Activated CD4-positive, alpha-beta T cell treated with anti-CD3 and anti-CD28 coated beads for 1 hour (primary cell): ENCODE results near the gene GPR161.
A peak's percentile ranks its signal among the peaks of the same experiment; 100 is the strongest.
"Not testable (repeated sequence)": the region's sequence is repeated elsewhere in the genome, so short reads cannot be mapped to it uniquely, and the experiment has no call there.

Source experiments
- DNase-seq: peaks from one replicate; pipeline ENCODE4 v3.0.0-alpha.2; 2020

The GPR161 gene

GRCh38 chr1:168084396-168085231 lies 52.1 kb downstream of the GPR161 start:
- DNase-seq, result peak; percentile 39

- DNase-seq, result no peak
Measured at GRCh38 chr1:168083456-168084325, 53.0 kb downstream of the GPR161 start.

GRCh38 chr1:168082008-168082876 lies 54.5 kb downstream of the GPR161 start:
- peak; percentile 29 for DNase-seq

- DNase-seq, result no peak
Measured at GRCh38 chr1:168081373-168082007, 55.2 kb downstream of the GPR161 start.

DNA sequence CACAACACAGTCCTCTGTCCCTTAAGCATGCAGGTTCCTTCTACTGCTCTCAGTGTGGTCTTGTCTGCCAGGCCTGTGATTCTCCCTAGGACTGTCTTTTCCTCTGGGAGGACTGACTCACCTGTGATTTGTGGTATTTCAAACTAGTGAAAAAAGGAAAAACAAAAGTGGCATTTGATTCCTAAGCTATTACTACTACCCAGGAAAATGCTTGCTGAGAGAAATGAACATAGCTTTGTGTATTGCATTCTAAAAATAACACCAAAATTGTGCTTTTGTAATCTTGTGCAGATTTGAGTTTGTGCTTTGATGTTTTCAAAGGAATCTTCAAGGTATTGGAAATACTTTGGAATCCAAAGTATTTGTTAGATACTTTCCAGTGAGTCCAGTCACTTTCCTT lies 57.0 kb downstream of the GPR161 start:
- DNase-seq, result no peak

DNA sequence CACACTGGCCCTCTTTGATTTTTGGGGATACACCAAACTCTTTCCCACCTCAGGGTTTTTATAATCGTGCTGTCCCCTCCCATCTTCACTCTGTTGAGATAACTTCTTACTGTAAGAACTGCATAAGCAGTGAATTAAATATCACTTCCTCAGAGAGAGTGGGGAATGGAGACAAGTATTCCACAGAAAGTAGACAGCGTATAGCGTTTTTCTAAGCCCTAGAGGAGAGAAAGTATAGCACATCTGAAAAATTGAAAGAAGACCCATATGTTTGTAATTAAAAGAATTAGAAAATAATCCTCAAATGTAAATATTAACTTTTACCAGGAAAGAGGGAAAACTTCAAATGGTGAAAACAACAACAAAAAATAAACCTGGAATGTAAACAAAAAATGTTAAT lies 67.3 kb downstream of the GPR161 start:
- no peak for DNase-seq

DNA sequence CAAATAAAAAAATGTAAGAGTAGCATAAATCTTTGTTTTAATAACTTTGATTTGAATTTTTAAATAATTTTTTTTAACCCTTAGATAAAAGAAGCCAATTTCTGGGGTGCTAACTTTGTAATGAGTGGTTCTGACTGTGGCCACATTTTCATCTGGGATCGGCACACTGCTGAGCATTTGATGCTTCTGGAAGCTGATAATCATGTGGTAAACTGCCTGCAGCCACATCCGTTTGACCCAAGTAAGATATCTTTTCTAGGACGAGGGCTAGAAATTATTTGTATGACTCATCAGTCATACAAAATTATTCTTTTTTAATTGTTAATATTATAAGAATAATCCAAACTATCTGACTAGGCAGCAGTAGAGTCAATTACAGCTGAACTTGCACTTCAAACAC lies 71.2 kb downstream of the GPR161 start:
- no peak for DNase-seq

DNA sequence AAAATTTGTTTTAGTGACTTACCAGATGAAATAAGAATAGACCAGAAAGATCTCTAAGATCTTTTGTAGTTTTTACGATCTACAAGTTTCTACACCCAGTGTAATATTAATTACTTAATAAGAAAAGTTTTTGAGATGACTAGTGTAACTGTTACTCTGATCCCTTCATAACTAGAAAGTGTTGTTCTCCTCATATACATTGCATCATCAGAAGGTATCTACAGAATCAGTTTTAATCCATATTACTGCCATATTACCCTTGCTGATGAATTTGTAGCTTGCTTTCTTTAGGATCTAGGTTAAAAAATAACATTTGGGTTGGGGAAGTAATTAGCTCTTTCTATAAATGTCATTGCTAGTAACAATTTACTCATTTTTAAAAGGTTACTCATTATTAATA lies 72.5 kb downstream of the GPR161 start:
- no peak for DNase-seq

DNA sequence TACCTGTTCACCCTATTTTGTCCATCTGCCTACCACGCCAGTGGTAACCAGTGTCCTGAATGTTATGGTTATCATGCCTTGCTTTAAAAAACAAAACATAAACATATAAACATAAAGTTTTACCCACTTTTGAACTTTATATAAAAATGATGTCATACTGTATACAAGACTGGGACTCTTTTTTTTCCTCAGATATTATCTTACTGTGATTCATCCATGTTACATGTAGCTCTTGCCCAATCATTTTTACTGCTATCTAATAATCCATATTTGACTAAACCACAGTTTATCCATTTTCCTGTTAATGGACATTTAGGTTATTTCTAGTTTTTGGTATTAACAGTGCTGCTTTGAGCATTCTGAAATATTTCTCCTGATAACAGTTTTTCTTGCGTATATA lies 78.8 kb downstream of the GPR161 start:
- DNase-seq, result no peak

DNA sequence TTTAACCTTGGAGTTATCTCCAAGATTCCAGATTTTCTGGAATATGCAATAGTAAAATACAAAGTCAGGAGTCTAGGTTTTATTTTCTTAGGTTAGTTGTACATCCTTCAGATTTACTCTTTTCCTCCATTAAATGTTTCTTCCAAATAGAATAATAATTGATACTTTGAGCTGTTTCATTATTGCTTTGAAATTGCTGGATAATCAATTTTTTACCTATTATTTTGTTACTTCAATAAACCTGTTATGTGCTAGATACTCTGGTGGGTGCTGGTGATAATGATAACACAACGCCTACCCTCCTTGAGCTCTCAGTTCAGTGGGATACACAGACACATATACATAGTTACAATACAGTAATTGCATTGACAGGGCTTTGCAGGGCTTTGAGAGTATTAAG lies 79.4 kb downstream of the GPR161 start:
- DNase-seq, result no peak

DNA sequence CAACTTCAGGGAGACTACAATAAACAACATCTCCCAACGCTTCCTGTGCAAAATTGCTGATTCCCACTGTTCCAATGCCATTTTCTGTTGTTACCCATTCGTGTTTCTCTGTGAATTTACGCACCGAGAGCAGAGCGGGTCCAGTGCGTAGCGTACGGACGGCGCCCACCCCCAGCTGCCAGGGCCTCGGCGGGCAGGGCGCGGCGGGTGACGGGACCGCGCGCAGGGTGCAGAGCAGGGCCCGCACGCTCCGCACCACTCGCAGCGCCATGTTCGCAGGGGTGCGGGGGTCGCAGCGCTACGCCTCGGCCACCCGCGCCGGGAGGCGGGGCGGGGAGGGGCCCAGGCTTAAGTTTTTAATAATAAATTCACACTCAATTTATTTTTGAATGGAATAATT lies 80.6 kb downstream of the GPR161 start:
- DNase-seq, result not testable (repeated sequence)

DNA sequence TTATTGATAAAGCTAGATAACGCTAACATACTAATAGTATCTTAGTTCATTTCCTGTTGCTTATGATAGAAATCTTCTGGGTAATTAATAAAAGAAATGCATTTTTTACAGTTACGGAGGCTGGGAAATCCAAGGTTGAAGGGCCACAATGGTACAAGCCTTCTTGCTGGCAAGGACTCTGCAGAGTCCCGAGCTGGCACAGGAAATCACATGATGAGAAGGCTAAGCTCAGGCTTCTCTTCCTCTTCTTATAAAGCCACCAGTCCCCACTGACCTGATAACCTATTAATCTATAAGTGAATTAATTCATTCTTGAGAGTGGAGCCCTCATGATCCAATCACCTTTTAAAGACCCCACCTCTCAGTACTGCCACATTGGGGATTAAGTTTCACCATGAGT lies 82.6 kb downstream of the GPR161 start:
- no peak for DNase-seq

GRCh38 chr1:168053681-168054080 lies 83.0 kb downstream of the GPR161 start:
- DNase-seq, result no peak

DNA sequence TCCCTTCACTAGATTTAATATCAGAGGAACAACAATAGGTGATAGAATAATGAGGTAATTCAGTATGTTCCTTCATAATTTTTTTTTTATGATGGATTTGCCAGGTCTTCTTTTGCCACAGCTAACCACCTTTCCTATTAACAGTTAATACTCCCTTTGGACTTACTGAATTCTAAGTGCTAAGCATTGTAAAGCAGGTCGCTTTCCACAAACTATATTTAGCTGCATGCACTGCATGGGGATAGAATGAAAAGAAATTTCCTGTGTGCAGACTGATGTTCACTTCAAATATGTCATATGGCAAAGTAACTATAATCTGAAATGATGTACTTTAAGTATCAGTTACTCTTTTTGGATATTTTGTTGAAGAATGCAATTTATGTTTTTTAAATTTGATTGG lies 85.8 kb downstream of the GPR161 start:
- DNase-seq, result no peak

DNA sequence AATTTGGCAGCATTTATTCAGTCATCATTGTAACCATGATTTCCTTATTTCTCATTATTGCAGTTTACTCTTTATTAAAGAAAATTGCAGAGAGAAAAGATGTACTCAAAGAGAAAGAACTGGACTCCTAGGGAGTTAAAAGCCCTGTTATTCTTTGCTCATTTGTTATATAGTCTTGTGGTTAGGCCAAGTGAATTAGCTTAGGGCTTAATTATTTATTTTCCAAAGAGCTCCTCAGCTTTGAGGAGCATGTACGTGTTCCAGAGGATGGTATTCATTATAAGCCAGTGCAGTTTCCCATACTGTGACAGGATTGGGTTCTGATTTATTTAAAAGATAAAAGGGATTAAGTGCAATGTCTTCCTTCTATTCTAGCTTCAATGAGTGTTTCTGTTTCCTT lies 86.4 kb downstream of the GPR161 start:
- no peak for DNase-seq

- no peak for DNase-seq
Measured at GRCh38 chr1:168045311-168045710, 91.4 kb downstream of the GPR161 start.

GRCh38 chr1:168042362-168042761 lies 94.4 kb downstream of the GPR161 start:
- no peak for DNase-seq

GRCh38 chr1:168035345-168035744 lies 101.4 kb downstream of the GPR161 start:
- DNase-seq, result no peak

- no peak for DNase-seq
Measured at GRCh38 chr1:168032029-168032428, 104.7 kb downstream of the GPR161 start.

DNA sequence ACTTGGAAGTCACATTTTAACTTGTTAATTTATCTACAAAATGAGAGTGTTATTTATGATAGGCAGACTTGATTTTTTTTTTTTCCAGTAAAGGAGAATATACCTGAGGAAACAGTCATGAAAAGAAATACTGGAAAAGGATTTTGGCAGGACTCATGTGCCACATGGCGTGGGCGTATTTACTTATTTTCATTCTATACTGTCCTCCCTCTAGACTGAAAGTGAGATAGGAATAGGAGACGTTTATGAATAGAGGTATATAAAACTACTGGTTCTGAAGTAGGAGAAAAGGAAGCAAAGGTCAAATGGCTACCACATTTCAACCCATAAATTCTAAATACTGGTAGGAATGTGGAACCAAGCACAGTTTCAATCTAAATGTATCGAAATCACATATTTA lies 105.1 kb downstream of the GPR161 start:
- no peak for DNase-seq

- no peak for DNase-seq
Measured at GRCh38 chr1:168031198-168031597, 105.5 kb downstream of the GPR161 start.
